ENCODE data around the gene LAMC3.
"Not testable (repeated sequence)": the region's sequence is repeated elsewhere in the genome, so short reads cannot be mapped to it uniquely, and the experiment has no call there.

LAMC3 gene

GRCh38 chr9:131113655-131114054 is 104.7 kb downstream of the LAMC3 start:
- no peak overlapping the region for H3K4me3 ChIP-seq (replicated peaks; ENCODE audit: low read depth, low read length)

GRCh38 chr9:131114084-131114535 is 105.1 kb downstream of the LAMC3 start:
- DNase-seq (ENCODE audit: low read depth): no peak
- no peak overlapping the region for H3K4me3 ChIP-seq (replicated peaks; ENCODE audit: low read depth, low read length)
- no peak for TF ChIP-seq CTCF (IDR thresholded peaks at IDR 0.05; ENCODE audit: low read length, missing control alignments)

More at GRCh38 chr9:131113655-131114054, 104.7 kb downstream of the LAMC3 start:
- DNase-seq (ENCODE audit: low read depth): no peak
- TF ChIP-seq CTCF (IDR thresholded peaks at IDR 0.05; ENCODE audit: low read length, missing control alignments): no peak

- H3K4me3 ChIP-seq (replicated peaks; ENCODE audit: low read depth, low read length); DNase-seq (ENCODE audit: low read depth): not testable (repeated sequence)
Measured at GRCh38 chr9:131115360-131115742, 106.4 kb downstream of the LAMC3 start.

GRCh38 chr9:131116281-131117120 is 107.5 kb downstream of the LAMC3 start:
- TF ChIP-seq CTCF (IDR thresholded peaks at IDR 0.05; ENCODE audit: low read length, missing control alignments): no peak
- H3K4me3 ChIP-seq (replicated peaks; ENCODE audit: low read depth, low read length): no peak overlapping the region
- DNase-seq (ENCODE audit: low read depth): peak; percentile 32

- no peak for TF ChIP-seq CTCF (IDR thresholded peaks at IDR 0.05; ENCODE audit: low read length, missing control alignments)
- DNase-seq (ENCODE audit: low read depth): peak; percentile 23
- H3K4me3 ChIP-seq (replicated peaks; ENCODE audit: low read depth, low read length): no peak overlapping the region
Measured at GRCh38 chr9:131117121-131117761, 108.3 kb downstream of the LAMC3 start.

GRCh38 chr9:131117762-131118145 is 108.8 kb downstream of the LAMC3 start:
- no peak for DNase-seq (ENCODE audit: low read depth)
- no peak for TF ChIP-seq CTCF (IDR thresholded peaks at IDR 0.05; ENCODE audit: low read length, missing control alignments)
- H3K4me3 ChIP-seq (replicated peaks; ENCODE audit: low read depth, low read length): no peak overlapping the region

- no peak overlapping the region for H3K4me3 ChIP-seq (replicated peaks; ENCODE audit: low read depth, low read length)
- DNase-seq (ENCODE audit: low read depth): no peak
- no peak for TF ChIP-seq CTCF (IDR thresholded peaks at IDR 0.05; ENCODE audit: low read length, missing control alignments)
Measured at GRCh38 chr9:131119600-131119999, 110.6 kb downstream of the LAMC3 start.

All from fibroblast of pulmonary artery (primary cell).